H1 (cell line): ENCODE measurements around the gene SUV39H2.

Experiments used
- ATF2 ChIP-seq: IDR thresholded peaks from 2 replicates; pipeline ENCODE4 v1.6.1; 2012; ENCODE audit warnings: low read length, inconsistent platforms
- CTCF ChIP-seq, 3 experiments: IDR thresholded peaks; 1 replicate in 2 of 3; 2 replicates in 1 of 3; pipeline versions ENCODE4 v1.5.1 to v1.6.1; 2011; ENCODE audit warnings: low read length in 3 of 3, mild to moderate bottlenecking in 3 of 3, inconsistent platforms in 2 of 3, low read depth in 1 of 3, moderate library complexity in 1 of 3; ENCODE audit not compliant: insufficient read depth in 1 of 3; ENCODE audit errors: control extremely low read depth in 1 of 3
- E2F6 ChIP-seq: IDR thresholded peaks from 2 replicates; pipeline ENCODE4 v1.6.1; 2012; ENCODE audit warnings: inconsistent platforms
- EGR1 ChIP-seq: IDR thresholded peaks from 2 replicates; pipeline ENCODE4 v1.6.1; 2011; ENCODE audit warnings: low read depth, low read length, borderline replicate concordance
- EZH2 ChIP-seq: fragments of 200-600 bp; sonication (generic); IDR thresholded peaks from 2 replicates; pipeline ENCODE4 v1.7.1; 2012; ENCODE audit warnings: low read depth, mild to moderate bottlenecking, moderate library complexity, low read length, inconsistent platforms; ENCODE audit not compliant: severe bottlenecking
- GTF2F1 ChIP-seq: IDR thresholded peaks from 2 replicates; pipeline ENCODE4 v1.6.1; 2012; ENCODE audit warnings: low read depth, low read length, improper control_type of control experiment, borderline replicate concordance
- JUND ChIP-seq: IDR thresholded peaks from 2 replicates; pipeline ENCODE4 v1.6.1; 2011; ENCODE audit warnings: mild to moderate bottlenecking, improper control_type of control experiment, low read length
- SIX5 ChIP-seq: IDR thresholded peaks from 2 replicates; pipeline ENCODE4 v1.6.1; 2011; ENCODE audit warnings: mild to moderate bottlenecking, low read depth, low read length
- SP2 ChIP-seq: IDR thresholded peaks from 2 replicates; pipeline ENCODE4 v1.6.1; 2012; ENCODE audit warnings: mild to moderate bottlenecking, low read length, inconsistent platforms

- no peak for TF ChIP-seq CTCF (IDR thresholded peaks at IDR 0.05; ENCODE audit: control extremely low read depth in 1 of 3, insufficient read depth in 1 of 3, low read depth in 1 of 3, low read length in 3 of 3)
- TF ChIP-seq EZH2, result no peak
- TF ChIP-seq EGR1, result no peak
- no peak for TF ChIP-seq GTF2F1
- TF ChIP-seq ATF2, result no peak
- TF ChIP-seq SP2, result no peak
- TF ChIP-seq E2F6, result no peak
- TF ChIP-seq SIX5, result no peak
- TF ChIP-seq JUND, result no peak
Measured at GRCh38 chr10:14836208-14836607, 42.5 kb upstream of the SUV39H2 start.
